Mesothelial cell of epicardium (in vitro differentiated cells): Measurements from ENCODE around the gene COPS2. TPM values are rescaled to one million over a fixed set of nuclear protein-coding genes. Genes with fewer than 3 reads are reported as not detected.

Experiments used
- DNase-seq, 2 experiments: peaks; one replicate each; pipeline ENCODE4 v3.0.0; 2021; ENCODE audit warnings: low spot score in 2 of 2; ENCODE audit not compliant: unreplicated experiment in 2 of 2
- H3K27ac Mint-ChIP-seq: 2 replicates; pipeline ENCODE4 v1.8.0; 2021; ENCODE audit warnings: mixed read lengths
- H3K27me3 Mint-ChIP-seq: 2 replicates; pipeline ENCODE4 v1.8.0; 2021; ENCODE audit warnings: low read depth, mixed read lengths
- H3K36me3 Mint-ChIP-seq: 2 replicates; pipeline ENCODE4 v1.8.0; 2021; ENCODE audit warnings: mixed read lengths
- H3K4me1 Mint-ChIP-seq: 2 replicates; pipeline ENCODE4 v1.8.0; 2021; ENCODE audit warnings: mixed read lengths
- H3K4me3 Mint-ChIP-seq: 2 replicates; pipeline ENCODE4 v1.8.0; 2021; ENCODE audit warnings: mild to moderate bottlenecking, moderate library complexity, mixed read lengths
- H3K9me3 Mint-ChIP-seq: 2 replicates; pipeline ENCODE4 v1.8.0; 2021; ENCODE audit warnings: mixed read lengths
- total RNA-seq: library from RNA; stranded (reverse); gene quantifications from 3 replicates; pipeline ENCODE4 v1.2.1, GENCODE V29; 2021
- TF ChIP-seq, protein P1 (sequence below): fragments of 200-600 bp; sonication (generic); IDR thresholded peaks from one replicate; pipeline ENCODE4 v1.5.0; 2021; ENCODE audit warnings: antibody characterized with exemption; ENCODE audit not compliant: unreplicated experiment

The COPS2 gene
- total RNA-seq: 79.9 to 92.2 TPM (median 88.3 TPM) in 3 replicates

DNA sequence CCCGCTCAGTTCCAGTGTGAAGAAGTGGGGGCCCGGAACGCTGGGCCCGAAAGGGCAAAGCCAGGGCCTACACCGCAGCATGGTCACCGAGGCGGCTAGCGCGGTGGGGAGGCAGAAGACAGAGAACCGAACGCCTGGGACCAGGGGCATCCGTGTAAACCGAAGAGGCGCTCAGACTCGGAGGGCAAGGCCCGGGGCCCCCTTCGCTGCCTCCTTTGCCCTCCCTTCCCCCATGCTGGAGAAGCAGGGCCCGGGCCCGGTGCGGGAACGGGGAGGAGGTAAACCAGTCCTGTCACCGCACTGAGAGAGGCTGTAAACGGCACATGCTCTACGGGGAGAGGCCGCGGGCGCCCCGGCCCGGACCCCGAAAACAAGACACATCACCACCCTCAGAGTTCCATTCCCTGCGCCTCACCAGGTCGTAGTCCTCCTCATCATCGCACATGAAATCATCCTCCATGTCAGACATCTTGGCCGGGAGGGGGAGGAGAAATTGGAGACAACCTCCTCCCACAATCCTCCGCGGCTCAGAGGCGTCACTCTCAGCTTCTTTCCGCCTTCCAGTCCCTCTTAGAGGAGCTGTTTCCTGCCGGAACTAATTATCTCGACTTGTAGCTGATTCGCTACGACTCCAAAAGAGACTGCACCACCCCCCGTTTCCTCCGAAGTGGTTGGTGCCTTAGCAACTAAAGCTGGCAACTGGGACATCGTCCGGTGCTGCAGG, at the start of gene COPS2:
TSS of gene COPS2 (minus strand) at position 490 of the 724 bp plus-strand sequence. CDS start at position 469, 21 bp downstream.
- no peaks in the 10 kb centered on the region for H3K36me3 Mint-ChIP-seq
- peak within 1 kb of the TSS; percentile 96 for H3K4me3 Mint-ChIP-seq
- H3K9me3 Mint-ChIP-seq: no peaks in the 10 kb centered on the region
- peaks cover 38% of the 10 kb centered on the region for H3K4me1 Mint-ChIP-seq
- TF ChIP-seq, protein P1, sequence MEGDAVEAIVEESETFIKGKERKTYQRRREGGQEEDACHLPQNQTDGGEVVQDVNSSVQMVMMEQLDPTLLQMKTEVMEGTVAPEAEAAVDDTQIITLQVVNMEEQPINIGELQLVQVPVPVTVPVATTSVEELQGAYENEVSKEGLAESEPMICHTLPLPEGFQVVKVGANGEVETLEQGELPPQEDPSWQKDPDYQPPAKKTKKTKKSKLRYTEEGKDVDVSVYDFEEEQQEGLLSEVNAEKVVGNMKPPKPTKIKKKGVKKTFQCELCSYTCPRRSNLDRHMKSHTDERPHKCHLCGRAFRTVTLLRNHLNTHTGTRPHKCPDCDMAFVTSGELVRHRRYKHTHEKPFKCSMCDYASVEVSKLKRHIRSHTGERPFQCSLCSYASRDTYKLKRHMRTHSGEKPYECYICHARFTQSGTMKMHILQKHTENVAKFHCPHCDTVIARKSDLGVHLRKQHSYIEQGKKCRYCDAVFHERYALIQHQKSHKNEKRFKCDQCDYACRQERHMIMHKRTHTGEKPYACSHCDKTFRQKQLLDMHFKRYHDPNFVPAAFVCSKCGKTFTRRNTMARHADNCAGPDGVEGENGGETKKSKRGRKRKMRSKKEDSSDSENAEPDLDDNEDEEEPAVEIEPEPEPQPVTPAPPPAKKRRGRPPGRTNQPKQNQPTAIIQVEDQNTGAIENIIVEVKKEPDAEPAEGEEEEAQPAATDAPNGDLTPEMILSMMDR: no peak
- H3K27me3 Mint-ChIP-seq: no peaks in the 10 kb centered on the region
- H3K27ac Mint-ChIP-seq: peak within 1 kb of the TSS; percentile 97
- DNase-seq: peak; percentile 81 to 90

- Mint-ChIP-seq H3K27ac (no peak overlapping the region), H3K9me3 (peaks cover 12% of the 10 kb centered on the region), H3K4me3 (no peak overlapping the region), H3K36me3 (peaks cover 29% of the 10 kb centered on the region), H3K27me3 (no peaks in the 10 kb centered on the region), H3K4me1 (peaks cover 8% of the 10 kb centered on the region)
- no peak for DNase-seq
- TF ChIP-seq, protein P1: no peak
These were observed 44.9 kb upstream of the COPS2 start for GRCh38 chr15:49200347-49200746.

GRCh38 chr15:49199666-49200065, 44.3 kb upstream of the COPS2 start:
- Mint-ChIP-seq H3K27ac (no peak overlapping the region), H3K36me3 (peaks cover 22% of the 10 kb centered on the region), H3K4me1 (peaks cover 9% of the 10 kb centered on the region), H3K9me3 (peaks cover 6% of the 10 kb centered on the region), H3K4me3 (no peak overlapping the region), H3K27me3 (no peaks in the 10 kb centered on the region)
- DNase-seq: no peak
- TF ChIP-seq, protein P1: no peak

DNA sequence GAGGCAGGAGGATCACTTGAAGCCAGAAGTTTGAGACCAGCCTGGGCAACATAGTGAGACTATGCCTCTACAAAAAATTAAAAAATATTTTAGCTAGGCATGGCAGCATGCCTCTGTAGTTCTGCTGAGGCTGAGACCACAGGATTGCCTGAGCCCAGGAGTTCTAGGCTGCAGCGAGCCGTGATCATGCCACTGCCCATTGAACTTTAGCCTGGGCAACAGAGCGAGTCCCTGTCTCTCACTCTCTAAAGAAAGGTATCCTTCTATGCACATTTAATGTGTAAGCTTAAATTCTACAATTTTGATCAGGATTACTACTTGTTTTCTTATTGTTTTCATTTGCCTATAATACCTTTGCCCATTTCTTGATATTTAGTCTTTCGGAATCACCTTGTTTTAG, 41.5 kb upstream of the COPS2 start:
- no peak overlapping the region for H3K4me3 Mint-ChIP-seq
- H3K27me3 Mint-ChIP-seq: no peaks in the 10 kb centered on the region
- H3K27ac Mint-ChIP-seq: no peak overlapping the region
- TF ChIP-seq, protein P1: no peak
- no peaks in the 10 kb centered on the region for H3K9me3 Mint-ChIP-seq
- H3K36me3 Mint-ChIP-seq: peaks cover 2% of the 10 kb centered on the region
- DNase-seq: no peak
- H3K4me1 Mint-ChIP-seq: peaks cover 9% of the 10 kb centered on the region

DNA sequence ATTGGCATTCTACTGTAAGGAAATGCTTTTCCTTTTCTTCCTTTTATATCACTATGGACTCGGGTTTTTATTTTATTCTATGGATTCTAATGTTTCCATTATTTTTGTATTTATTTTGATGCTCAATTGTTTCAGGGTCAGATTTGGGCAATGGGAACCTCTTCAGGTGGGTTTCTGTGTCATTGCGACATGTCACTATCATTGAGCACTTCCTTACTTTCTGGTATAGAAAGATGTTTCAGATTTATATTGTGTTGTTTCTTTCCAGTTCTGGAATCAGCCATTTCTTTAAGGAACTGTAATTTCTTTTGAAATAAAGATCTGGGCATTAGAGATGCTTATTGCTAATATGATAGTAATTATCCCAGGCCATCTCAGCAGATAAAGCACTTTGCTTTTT, 36.5 kb upstream of the COPS2 start:
- TF ChIP-seq, protein P1: no peak
- no peak overlapping the region for H3K4me3 Mint-ChIP-seq
- peaks cover 3% of the 10 kb centered on the region for H3K36me3 Mint-ChIP-seq
- H3K27me3 Mint-ChIP-seq: no peaks in the 10 kb centered on the region
- H3K27ac Mint-ChIP-seq: peak overlapping the region; percentile 56
- no peaks in the 10 kb centered on the region for H3K9me3 Mint-ChIP-seq
- DNase-seq: no peak
- H3K4me1 Mint-ChIP-seq: peaks cover 9% of the 10 kb centered on the region
